SK-N-SH (cell line): ENCODE data around the gene SCUBE3. TPM values are rescaled to one million over a fixed set of nuclear protein-coding genes. Genes with fewer than 3 reads are reported as not detected.

Experiments used
- CTCF ChIA-PET: fragments of 300-600, 350-600 bp; formaldehyde crosslinking; extraction: SDS; loops from one replicate; lab custom pipeline; 2021; lab: Yijun Ruan, JAX
- POLR2A ChIA-PET: fragments of 350-600 bp; sonication (Branson Sonifier 250); formaldehyde crosslinking; extraction: SDS; loops from one replicate; lab custom pipeline; 2020; ENCODE audit warnings: antibody characterized with exemption, inconsistent platforms; lab: Yijun Ruan, JAX
- DNase-seq: peaks from one replicate; pipeline ENCODE4 v3.0.0; 2012
- H2AFZ ChIP-seq: fragments of 200-600 bp; sonication (generic); 2 replicates; pipeline ENCODE4 v1.8.1; 2016; ENCODE audit warnings: antibody characterized with exemption, mild to moderate bottlenecking, low read depth
- H3F3A ChIP-seq: fragments of 200-600 bp; sonication (generic); replicated peaks from 2 replicates; pipeline ENCODE3; 2016; ENCODE audit warnings: antibody characterized with exemption, mild to moderate bottlenecking; ENCODE audit not compliant: insufficient read depth
- H3K27ac ChIP-seq, 2 experiments: fragments of 200-500 bp in 1 of 2; fragments of 200-600 bp in 1 of 2; sonication (Bioruptor generic) in 1 of 2; sonication (generic), shearing (Covaris generic) in 1 of 2; 2 replicates each; pipeline versions ENCODE4 v1.5.1 to v1.6.1; 2014 to 2016; ENCODE audit warnings: low read depth in 2 of 2, inconsistent platforms in 1 of 2, low read length in 1 of 2, mild to moderate bottlenecking in 1 of 2, mixed read lengths in 1 of 2
- H3K27me3 ChIP-seq: fragments of 200-600 bp; sonication (generic), shearing (Covaris generic); 2 replicates; pipeline ENCODE4 v1.6.1; 2016; ENCODE audit warnings: mixed run types; ENCODE audit not compliant: insufficient read depth
- H3K36me3 ChIP-seq, 2 experiments: fragments of 200-500 bp in 1 of 2; fragments of 200-600 bp in 1 of 2; sonication (Bioruptor generic) in 1 of 2; sonication (generic) in 1 of 2; replicated peaks in 1 of 2; 2 replicates each; pipeline versions ENCODE3 to v1.5.1; 2014 to 2016; ENCODE audit warnings: low read length in 1 of 2, mild to moderate bottlenecking in 1 of 2; ENCODE audit not compliant: insufficient read depth in 2 of 2, control insufficient read depth in 1 of 2
- H3K4me1 ChIP-seq, 2 experiments: fragments of 200-500 bp in 1 of 2; fragments of 200-600 bp in 1 of 2; sonication (Bioruptor generic) in 1 of 2; sonication (generic), shearing (Covaris generic) in 1 of 2; 2 replicates each; pipeline versions ENCODE4 v1.5.1 to v1.6.1; 2014 to 2016; ENCODE audit warnings: low read depth in 1 of 2, low read length in 1 of 2, mixed run types in 1 of 2; ENCODE audit not compliant: insufficient read depth in 2 of 2, control insufficient read depth in 1 of 2
- H3K4me2 ChIP-seq: fragments of 200-600 bp; sonication (generic), shearing (Covaris generic); 2 replicates; pipeline ENCODE4 v1.6.1; 2017; ENCODE audit warnings: mixed run types
- H3K4me3 ChIP-seq, 2 experiments: fragments of 200-500 bp in 1 of 2; fragments of 200-600 bp in 1 of 2; sonication (Bioruptor generic) in 1 of 2; sonication (generic), shearing (Covaris generic) in 1 of 2; 2 replicates each; pipeline versions ENCODE4 v1.5.1 to v1.8.1; 2014 to 2016; ENCODE audit warnings: low read depth in 2 of 2, inconsistent platforms in 1 of 2, low read length in 1 of 2, mild to moderate bottlenecking in 1 of 2, mixed read lengths in 1 of 2, moderate library complexity in 1 of 2
- H3K79me2 ChIP-seq: fragments of 200-600 bp; sonication (generic); 2 replicates; pipeline ENCODE4 v1.8.1; 2017; ENCODE audit warnings: mild to moderate bottlenecking; ENCODE audit not compliant: insufficient read depth
- H3K9ac ChIP-seq: fragments of 200-600 bp; sonication (generic); 2 replicates; pipeline ENCODE4 v1.6.1; 2017; ENCODE audit warnings: mixed run types
- H3K9me2 ChIP-seq: fragments of 200-600 bp; sonication (generic); 2 replicates; pipeline ENCODE4 v1.6.1; 2017; ENCODE audit warnings: mixed run types
- H3K9me3 ChIP-seq: fragments of 200-600 bp; sonication (generic); 2 replicates; pipeline ENCODE4 v1.6.1; 2017; ENCODE audit warnings: mixed run types, mild to moderate bottlenecking, moderate library complexity
- H4K20me1 ChIP-seq: fragments of 200-600 bp; sonication (generic); 2 replicates; pipeline ENCODE4 v1.6.1; 2017; ENCODE audit warnings: mild to moderate bottlenecking, mixed run types; ENCODE audit not compliant: insufficient read depth
- FOSL2 ChIP-seq: IDR thresholded peaks from 2 replicates; pipeline ENCODE4 v1.4.0; 2012; ENCODE audit warnings: low read depth, mild to moderate bottlenecking, moderate library complexity, borderline replicate concordance
- GABPA ChIP-seq: IDR thresholded peaks from 2 replicates; pipeline ENCODE4 v1.4.0; 2012; ENCODE audit warnings: low read depth, mild to moderate bottlenecking
- MXI1 ChIP-seq: IDR thresholded peaks from 2 replicates; pipeline ENCODE4 v1.6.1; 2012; ENCODE audit warnings: mild to moderate bottlenecking, low read depth, low read length, improper control_type of control experiment
- NFIC ChIP-seq: IDR thresholded peaks from 2 replicates; pipeline ENCODE4 v1.4.0; 2012; ENCODE audit warnings: borderline replicate concordance
- PBX3 ChIP-seq: IDR thresholded peaks from 2 replicates; pipeline ENCODE4; 2012
- RFX5 ChIP-seq: IDR thresholded peaks from 2 replicates; pipeline ENCODE4 v1.6.1; 2012; ENCODE audit warnings: mild to moderate bottlenecking, improper control_type of control experiment, low read length
- TEAD4 ChIP-seq: IDR thresholded peaks from 2 replicates; pipeline ENCODE4 v1.4.0; 2012; ENCODE audit warnings: mild to moderate bottlenecking, borderline replicate concordance; ENCODE audit not compliant: insufficient read depth
- YY1 ChIP-seq: IDR thresholded peaks from 2 replicates; pipeline ENCODE4 v1.4.0; 2012; ENCODE audit warnings: low read depth, mild to moderate bottlenecking
- WGBS: methylation state at CpG from one replicate; pipeline ENCODE4 v1.1.6; 2017; ENCODE audit warnings: low lambda C conversion rate; 5-methylcytosine and 5-hydroxymethylcytosine counted together
- polyA plus RNA-seq, 3 experiments: library from polyadenylated mRNA; depleted of rRNA; stranded (reverse); fragments of >200 nt; gene quantifications; 2 replicates each; pipeline ENCODE4 v1.2.3, GENCODE V29; 2012
- TF ChIP-seq, protein P1 (sequence below): fragments of 200-600 bp; sonication (generic); IDR thresholded peaks from 2 replicates; pipeline ENCODE4 v1.6.1; 2017; ENCODE audit warnings: antibody characterized with exemption, mild to moderate bottlenecking, moderate library complexity
- TF ChIP-seq, protein P2 (sequence below): IDR thresholded peaks from 2 replicates; pipeline ENCODE4 v1.4.0; 2012; ENCODE audit warnings: low read depth, borderline replicate concordance
- TF ChIP-seq, protein P3 (sequence below): IDR thresholded peaks from 2 replicates; pipeline ENCODE4 v1.6.1; 2012; ENCODE audit warnings: mild to moderate bottlenecking, low read depth, low read length, moderate library complexity

Gene SCUBE3
- polyA plus RNA-seq, 1 of the 3 experiments (the other 2 are of a cell fraction), result 2.0 TPM

DNA sequence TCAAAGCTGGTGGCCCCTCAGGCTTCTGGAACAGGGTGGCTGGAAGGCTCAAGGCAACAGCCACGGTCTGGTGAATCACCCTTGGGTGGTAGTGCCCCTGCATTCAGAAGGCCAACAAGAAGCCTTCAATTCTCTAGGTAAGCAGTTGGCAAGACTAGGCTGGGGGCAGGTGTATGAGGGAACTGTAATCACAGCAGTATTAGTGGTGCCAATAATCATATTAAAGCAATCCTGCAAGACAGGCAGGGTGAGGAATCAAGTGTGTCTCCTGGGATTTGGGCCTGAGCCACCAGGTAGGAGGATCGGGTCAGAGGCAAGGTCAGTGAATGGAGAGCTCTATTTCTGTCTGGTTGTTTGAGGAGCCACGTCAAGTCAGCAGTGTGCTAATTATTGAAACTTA is 24.9 kb upstream of the SCUBE3 start:
- H3K4me3 ChIP-seq, result no peak overlapping the region
- H3F3A ChIP-seq, result no peaks in the 10 kb centered on the region
- H3K9me3 ChIP-seq, result no peaks in the 10 kb centered on the region
- WGBS, result 86% methylated on average over 2 of the region's 3 CpGs
- ChIA-PET POLR2A (no interaction called here), CTCF (interaction anchor here (0.7 to 2.0 kb wide), 3 partner anchors 16 to 52 kb away, joined by 3 to 6 read pairs (median 3); no protein-coding TSS in a partner anchor)
- H3K79me2 ChIP-seq, result no peaks in the 10 kb centered on the region
- no peaks in the 10 kb centered on the region for H3K9me2 ChIP-seq
- no peaks in the 10 kb centered on the region for H3K36me3 ChIP-seq
- no peaks in the 10 kb centered on the region for H3K27me3 ChIP-seq
- no peak overlapping the region for H3K4me2 ChIP-seq
- H3K9ac ChIP-seq, result no peak overlapping the region
- no peaks in the 10 kb centered on the region for H4K20me1 ChIP-seq
- no peak for DNase-seq
- H3K4me1 ChIP-seq, result 0 out of 4 replicates have a peak, but pooled peaks cover 0 to 8% of the 10 kb centered on the region in 2 experiments
- no peak overlapping the region for H2AFZ ChIP-seq
- no peak overlapping the region for H3K27ac ChIP-seq
- TF ChIP-seq NFIC (no peak), TEAD4 (no peak), RFX5 (no peak), GABPA (no peak), MXI1 (no peak), FOSL2 (no peak), PBX3 (no peak), YY1 (no peak)
- TF ChIP-seq, protein P1, sequence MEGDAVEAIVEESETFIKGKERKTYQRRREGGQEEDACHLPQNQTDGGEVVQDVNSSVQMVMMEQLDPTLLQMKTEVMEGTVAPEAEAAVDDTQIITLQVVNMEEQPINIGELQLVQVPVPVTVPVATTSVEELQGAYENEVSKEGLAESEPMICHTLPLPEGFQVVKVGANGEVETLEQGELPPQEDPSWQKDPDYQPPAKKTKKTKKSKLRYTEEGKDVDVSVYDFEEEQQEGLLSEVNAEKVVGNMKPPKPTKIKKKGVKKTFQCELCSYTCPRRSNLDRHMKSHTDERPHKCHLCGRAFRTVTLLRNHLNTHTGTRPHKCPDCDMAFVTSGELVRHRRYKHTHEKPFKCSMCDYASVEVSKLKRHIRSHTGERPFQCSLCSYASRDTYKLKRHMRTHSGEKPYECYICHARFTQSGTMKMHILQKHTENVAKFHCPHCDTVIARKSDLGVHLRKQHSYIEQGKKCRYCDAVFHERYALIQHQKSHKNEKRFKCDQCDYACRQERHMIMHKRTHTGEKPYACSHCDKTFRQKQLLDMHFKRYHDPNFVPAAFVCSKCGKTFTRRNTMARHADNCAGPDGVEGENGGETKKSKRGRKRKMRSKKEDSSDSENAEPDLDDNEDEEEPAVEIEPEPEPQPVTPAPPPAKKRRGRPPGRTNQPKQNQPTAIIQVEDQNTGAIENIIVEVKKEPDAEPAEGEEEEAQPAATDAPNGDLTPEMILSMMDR, result no peak
- TF ChIP-seq, protein P2, sequence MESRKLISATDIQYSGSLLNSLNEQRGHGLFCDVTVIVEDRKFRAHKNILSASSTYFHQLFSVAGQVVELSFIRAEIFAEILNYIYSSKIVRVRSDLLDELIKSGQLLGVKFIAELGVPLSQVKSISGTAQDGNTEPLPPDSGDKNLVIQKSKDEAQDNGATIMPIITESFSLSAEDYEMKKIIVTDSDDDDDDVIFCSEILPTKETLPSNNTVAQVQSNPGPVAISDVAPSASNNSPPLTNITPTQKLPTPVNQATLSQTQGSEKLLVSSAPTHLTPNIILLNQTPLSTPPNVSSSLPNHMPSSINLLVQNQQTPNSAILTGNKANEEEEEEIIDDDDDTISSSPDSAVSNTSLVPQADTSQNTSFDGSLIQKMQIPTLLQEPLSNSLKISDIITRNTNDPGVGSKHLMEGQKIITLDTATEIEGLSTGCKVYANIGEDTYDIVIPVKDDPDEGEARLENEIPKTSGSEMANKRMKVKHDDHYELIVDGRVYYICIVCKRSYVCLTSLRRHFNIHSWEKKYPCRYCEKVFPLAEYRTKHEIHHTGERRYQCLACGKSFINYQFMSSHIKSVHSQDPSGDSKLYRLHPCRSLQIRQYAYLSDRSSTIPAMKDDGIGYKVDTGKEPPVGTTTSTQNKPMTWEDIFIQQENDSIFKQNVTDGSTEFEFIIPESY, result no peak

- no peak overlapping the region for H3K27ac ChIP-seq
- no peak overlapping the region for H3K9ac ChIP-seq
- H2AFZ ChIP-seq, result no peak overlapping the region
- H4K20me1 ChIP-seq, result no peaks in the 10 kb centered on the region
- H3K27me3 ChIP-seq, result no peaks in the 10 kb centered on the region
- H3K4me1 ChIP-seq, result 0 out of 4 replicates have a peak, but pooled peaks cover 0 to 4% of the 10 kb centered on the region in 2 experiments
- H3F3A ChIP-seq, result no peaks in the 10 kb centered on the region
- H3K79me2 ChIP-seq, result no peaks in the 10 kb centered on the region
- CTCF ChIA-PET, result interaction anchor here (3.3 kb wide), 1 partner anchor 15 kb away, joined by 14 read pairs; no protein-coding TSS in a partner anchor
- H3K9me2 ChIP-seq, result no peaks in the 10 kb centered on the region
- H3K4me2 ChIP-seq, result no peak overlapping the region
- H3K9me3 ChIP-seq, result no peaks in the 10 kb centered on the region
- TF ChIP-seq, protein P3, sequence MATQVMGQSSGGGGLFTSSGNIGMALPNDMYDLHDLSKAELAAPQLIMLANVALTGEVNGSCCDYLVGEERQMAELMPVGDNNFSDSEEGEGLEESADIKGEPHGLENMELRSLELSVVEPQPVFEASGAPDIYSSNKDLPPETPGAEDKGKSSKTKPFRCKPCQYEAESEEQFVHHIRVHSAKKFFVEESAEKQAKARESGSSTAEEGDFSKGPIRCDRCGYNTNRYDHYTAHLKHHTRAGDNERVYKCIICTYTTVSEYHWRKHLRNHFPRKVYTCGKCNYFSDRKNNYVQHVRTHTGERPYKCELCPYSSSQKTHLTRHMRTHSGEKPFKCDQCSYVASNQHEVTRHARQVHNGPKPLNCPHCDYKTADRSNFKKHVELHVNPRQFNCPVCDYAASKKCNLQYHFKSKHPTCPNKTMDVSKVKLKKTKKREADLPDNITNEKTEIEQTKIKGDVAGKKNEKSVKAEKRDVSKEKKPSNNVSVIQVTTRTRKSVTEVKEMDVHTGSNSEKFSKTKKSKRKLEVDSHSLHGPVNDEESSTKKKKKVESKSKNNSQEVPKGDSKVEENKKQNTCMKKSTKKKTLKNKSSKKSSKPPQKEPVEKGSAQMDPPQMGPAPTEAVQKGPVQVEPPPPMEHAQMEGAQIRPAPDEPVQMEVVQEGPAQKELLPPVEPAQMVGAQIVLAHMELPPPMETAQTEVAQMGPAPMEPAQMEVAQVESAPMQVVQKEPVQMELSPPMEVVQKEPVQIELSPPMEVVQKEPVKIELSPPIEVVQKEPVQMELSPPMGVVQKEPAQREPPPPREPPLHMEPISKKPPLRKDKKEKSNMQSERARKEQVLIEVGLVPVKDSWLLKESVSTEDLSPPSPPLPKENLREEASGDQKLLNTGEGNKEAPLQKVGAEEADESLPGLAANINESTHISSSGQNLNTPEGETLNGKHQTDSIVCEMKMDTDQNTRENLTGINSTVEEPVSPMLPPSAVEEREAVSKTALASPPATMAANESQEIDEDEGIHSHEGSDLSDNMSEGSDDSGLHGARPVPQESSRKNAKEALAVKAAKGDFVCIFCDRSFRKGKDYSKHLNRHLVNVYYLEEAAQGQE, result no peak
- DNase-seq, result no peak
- POLR2A ChIA-PET, result no interaction called here
- H3K36me3 ChIP-seq, result no peaks in the 10 kb centered on the region
- H3K4me3 ChIP-seq, result no peak overlapping the region
Measured at GRCh38 chr6:35190306-35190705, 23.4 kb upstream of the SCUBE3 start.
